HG02852 (cell line): Measurements from ENCODE around the gene ZNF738.

Experiments used
- ATAC-seq: cut with Tn5 transposase; IDR thresholded peaks from one replicate; pipeline ENCODE4 v1.9.1; 2021; ENCODE audit warnings: mild to moderate bottlenecking, moderate library complexity; ENCODE audit not compliant: unreplicated experiment

The ZNF738 gene

GRCh38 chr19:21422244-21422643 is 63.4 kb downstream of the ZNF738 start:
- ATAC-seq = no peak

- ATAC-seq = no peak
Observed at GRCh38 chr19:21423057-21424041, 64.5 kb downstream of the ZNF738 start.
